Stimulated activated CD8-positive, alpha-beta memory T cell treated with anti-CD3 and anti-CD28 coated beads, Interleukin-7, amount 100 ng/mL, for 24 hours (primary cell): ENCODE results near the gene DHX16.

Experiments used
- DNase-seq: peaks from one replicate; pipeline ENCODE4 v3.0.0-alpha.2; 2020; ENCODE audit warnings: low read depth

Gene DHX16

GRCh38 chr6:30626484-30627366 is 46.1 kb downstream of the DHX16 start, which contains the start of gene ATAT1:
Gene ATAT1, plus strand, starts transcription at chr6:30626874.
- DNase-seq, result peak; percentile 77

DNA sequence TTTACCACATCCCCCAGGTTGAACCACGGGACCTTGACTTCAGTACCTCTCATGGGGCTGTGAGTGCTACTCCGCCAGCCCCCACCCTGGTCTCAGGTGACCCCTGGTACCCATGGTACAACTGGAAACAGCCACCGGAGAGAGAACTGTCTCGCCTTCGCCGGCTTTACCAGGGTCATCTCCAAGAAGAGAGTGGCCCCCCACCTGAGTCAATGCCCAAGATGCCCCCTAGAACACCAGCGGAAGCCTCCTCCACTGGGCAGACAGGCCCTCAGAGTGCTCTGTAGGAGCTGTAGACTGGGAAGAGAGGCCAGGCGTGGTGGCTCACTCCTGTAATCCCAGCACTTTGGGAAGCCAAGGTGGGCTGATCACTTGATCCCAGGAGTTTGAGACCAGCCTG is 47.3 kb downstream of the DHX16 start:
- DNase-seq, result no peak

DNA sequence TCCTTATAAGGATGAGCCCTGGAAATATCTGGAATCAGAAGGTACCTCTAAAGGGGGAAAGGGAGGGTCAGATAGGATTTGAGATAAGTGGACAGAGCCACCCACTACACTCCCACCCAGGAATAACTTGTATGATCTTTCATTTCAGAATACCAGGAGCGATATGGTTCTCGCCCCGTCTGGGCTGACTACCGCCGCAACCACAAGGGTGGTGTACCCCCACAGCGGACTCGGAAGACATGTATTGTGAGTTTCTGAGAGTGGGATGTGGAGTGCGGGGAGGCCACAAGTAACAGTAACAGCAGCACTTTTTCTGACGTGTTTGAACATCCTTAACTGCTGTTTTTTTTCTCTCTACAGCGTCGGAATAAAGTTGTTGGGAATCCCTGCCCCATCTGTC is 53.2 kb downstream of the DHX16 start:
- no peak for DNase-seq

DNA sequence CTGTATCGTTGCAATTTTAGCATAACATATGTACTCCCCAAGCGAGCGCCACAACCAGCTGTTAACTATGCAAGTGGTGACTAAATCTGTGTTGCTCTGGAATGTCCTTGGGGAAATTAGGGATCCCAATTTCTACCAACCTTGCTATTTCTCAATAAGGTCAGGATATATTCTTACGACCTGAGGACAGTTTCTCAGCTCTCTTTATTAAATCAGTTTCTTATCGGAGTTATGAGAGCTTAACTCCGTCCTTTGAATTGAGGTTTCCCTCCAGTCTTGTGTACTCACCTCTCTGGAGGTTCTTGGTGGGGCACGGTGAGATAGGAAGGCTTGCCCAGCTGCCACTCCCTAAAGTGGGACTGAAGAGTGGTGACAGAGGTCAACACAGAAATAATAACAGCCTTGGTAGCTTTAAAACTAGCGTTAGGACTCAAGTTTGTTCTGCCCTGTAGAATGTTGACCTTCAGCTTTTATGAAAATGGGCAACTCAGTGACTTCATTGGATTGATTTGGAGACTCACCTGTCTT is 54.5 kb downstream of the DHX16 start:
- DNase-seq, result no peak

DNA sequence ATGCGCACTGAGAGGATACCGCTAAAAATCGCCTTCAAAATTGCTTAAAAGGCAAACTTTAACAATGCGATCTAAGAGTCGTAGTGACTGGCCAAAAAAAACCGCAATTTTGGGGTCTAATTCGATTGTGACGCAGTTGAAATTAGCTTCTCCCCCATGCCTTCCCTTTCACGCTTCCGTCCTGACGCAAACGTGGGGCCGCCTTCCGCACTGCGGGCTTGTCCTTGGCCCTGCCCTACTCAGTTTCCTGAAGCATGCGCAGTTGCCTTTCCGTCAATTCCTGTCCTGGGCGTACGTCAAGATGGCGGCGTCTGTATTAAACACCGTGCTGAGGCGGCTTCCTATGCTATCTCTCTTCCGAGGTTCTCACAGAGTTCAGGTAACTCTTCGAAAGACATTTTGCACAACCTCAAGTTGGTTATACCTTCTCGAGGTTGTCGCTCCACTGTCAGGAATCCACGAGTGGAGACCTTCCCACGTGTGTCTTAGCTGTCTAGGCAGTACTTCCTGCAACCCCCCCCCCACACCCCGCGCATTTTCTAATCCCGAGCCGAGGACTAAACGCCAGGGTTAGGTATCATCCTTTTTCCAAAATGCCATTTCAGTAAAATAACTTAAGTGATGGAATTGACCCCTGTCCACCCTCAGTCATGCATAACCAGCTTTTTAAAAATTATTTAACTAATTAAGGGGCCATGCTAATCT is 55.1 kb downstream of the DHX16 start, which contains the start of gene MRPS18B:
MRPS18B (plus strand) TSS at position 276 of the 705 bp plus-strand sequence; CDS start at position 302, 26 bp downstream.
- peak; percentile 92 for DNase-seq

DNA sequence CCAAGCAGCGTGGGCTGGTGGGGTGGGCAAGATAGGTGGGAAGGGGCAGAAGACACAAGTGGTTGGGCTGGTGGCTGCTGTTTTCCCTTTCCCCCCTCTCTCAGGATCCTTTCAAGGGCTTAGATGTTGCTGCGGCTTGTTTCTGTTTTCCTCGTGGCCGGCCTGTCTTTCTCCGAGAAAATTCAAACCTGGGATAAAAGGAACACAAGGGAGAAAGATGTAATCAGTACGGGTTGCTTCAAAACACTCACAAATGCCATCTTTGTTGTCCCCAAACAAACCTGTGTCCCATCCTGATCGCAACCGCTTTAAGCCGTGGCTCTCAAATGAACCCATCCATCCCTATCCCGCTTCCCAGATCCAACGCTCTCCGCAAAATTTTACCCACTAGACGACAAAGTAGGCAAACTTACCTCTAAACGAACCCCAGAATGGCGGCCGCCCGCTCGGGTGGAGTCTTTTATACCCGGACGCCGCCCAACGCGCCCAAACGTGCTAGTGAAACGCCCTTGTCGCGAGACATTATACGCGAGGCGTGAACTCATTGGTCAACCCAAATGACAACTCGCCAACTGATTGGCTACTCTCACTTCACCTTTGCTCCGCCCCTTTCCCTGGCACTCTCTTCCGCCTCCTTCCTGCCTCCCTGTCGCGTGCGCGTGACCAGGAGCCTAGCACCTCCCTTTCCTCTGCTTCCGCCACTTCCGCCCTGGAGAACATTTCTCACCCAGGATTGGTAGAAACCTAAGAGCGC is 55.8 kb downstream of the DHX16 start, which contains the start of gene PPP1R10:
PPP1R10 (minus strand) TSS at position 433 of the 754 bp plus-strand sequence. CDS start 7,299 bp downstream, outside the sequence.
- DNase-seq, result peak; percentile 93

GRCh38 chr6:30615958-30616810 is 56.6 kb downstream of the DHX16 start:
- DNase-seq, result no peak

DNA sequence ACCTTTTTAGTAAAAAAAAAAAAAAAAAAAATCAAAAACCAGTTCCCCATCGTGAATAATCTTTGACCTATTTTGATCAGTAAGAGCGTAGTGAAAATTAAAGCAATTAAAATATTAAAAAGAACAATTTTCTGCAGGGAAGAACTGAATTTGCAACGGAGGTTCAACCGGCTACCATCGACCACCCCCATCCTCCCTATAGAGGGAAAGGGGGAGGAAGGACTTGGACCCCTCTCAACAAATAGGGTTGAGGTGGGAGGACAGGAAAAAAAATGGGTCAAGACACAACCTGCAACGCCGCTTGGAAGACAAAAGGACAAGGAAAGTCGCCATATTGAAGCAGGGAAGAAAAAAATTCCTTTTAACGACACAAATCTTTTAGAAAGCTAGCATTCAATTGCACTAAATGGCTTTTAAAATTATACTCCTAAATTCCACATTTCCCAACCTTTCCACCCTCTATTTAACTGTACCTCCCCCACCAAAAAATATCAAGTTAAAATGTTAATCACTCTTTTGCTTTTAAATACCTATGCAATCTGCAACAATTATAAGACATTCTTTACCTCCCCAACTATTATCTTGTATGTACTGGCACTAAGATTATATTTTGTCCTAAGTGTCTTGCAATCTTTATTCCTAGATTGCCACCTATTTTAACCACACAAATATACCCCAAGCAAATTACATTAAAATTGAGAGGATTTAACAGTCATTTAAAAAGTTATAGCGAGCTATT is 57.4 kb downstream of the DHX16 start:
- no peak for DNase-seq

GRCh38 chr6:30614843-30615218 is 58.0 kb downstream of the DHX16 start:
- DNase-seq, result peak; percentile 55

GRCh38 chr6:30614044-30614842 is 58.6 kb downstream of the DHX16 start:
- no peak for DNase-seq

GRCh38 chr6:30613251-30614043 is 59.4 kb downstream of the DHX16 start:
- no peak for DNase-seq

GRCh38 chr6:30612687-30613248 is 60.0 kb downstream of the DHX16 start:
- DNase-seq, result no peak

GRCh38 chr6:30612213-30612612 is 60.6 kb downstream of the DHX16 start:
- DNase-seq, result no peak

DNA sequence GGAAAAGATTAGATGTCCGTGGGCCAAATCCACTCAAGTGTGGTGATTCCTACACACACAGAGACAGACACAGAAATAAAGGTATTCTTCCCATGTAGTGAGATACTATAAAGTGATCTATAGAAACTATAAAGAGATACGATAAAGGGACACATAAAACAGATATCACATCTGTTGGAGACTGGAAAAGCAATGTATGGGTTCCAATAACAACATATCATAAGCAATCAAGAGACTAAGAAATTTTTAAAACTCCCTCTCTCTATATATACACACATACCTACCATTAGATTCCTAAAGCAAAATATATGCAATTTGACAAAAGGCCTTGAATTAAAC is 61.0 kb downstream of the DHX16 start:
- no peak for DNase-seq

- no peak for DNase-seq
Measured at GRCh38 chr6:30611150-30611855, 61.5 kb downstream of the DHX16 start.

DNA sequence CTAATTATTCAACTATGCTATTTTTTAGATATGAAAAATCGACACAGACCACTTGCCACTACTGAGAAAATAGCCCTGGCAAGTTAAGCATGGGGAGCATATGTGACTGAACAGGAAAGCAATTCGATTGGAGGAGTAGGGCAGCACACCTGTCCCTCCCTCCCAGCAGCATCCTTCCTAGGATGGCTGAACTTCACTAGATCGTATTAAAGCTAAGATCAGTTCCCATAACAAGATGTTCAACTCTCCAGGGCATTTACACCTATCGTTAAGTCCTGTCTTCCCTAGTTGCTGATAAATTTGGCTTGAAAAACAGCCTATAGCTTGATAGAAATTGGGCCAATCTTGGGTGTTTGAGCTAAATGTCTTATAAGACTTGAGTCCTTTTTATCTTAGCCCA is 62.7 kb downstream of the DHX16 start:
- DNase-seq, result no peak

GRCh38 chr6:30603961-30604360 is 68.8 kb downstream of the DHX16 start:
- DNase-seq, result no peak
